Loucy (cell line): ENCODE data around the gene SYNGAP1.

Experiments
- H2AFZ ChIP-seq: fragments of 200-600 bp; sonication (generic); 2 replicates; pipeline ENCODE4 v1.6.0; 2016; ENCODE audit warnings: antibody characterized with exemption, mild to moderate bottlenecking, low read length, moderate library complexity
- H3F3A ChIP-seq: fragments of 200-600 bp; 2 replicates; pipeline ENCODE4 v1.6.0; 2016; ENCODE audit warnings: antibody characterized with exemption, low read depth, mild to moderate bottlenecking
- H3K27me3 ChIP-seq: fragments of 200-600 bp; sonication (generic); 2 replicates; pipeline ENCODE4 v1.6.1; 2014; ENCODE audit warnings: low read length, mild to moderate bottlenecking; ENCODE audit not compliant: insufficient read depth, poor library complexity, severe bottlenecking
- H3K36me3 ChIP-seq: fragments of 200-600 bp; sonication (generic); 2 replicates; pipeline ENCODE4 v1.6.1; 2016; ENCODE audit warnings: low read length; ENCODE audit not compliant: insufficient read depth
- H3K4me1 ChIP-seq: fragments of 200-600 bp; sonication (generic); 2 replicates; pipeline ENCODE4 v1.5.1; 2014; ENCODE audit warnings: low read length, mild to moderate bottlenecking; ENCODE audit not compliant: insufficient read depth, poor library complexity, severe bottlenecking
- H3K4me2 ChIP-seq: fragments of 200-600 bp; sonication (generic); 2 replicates; pipeline ENCODE4 v1.6.0; 2014; ENCODE audit warnings: antibody characterized with exemption, low read length, low read depth, mild to moderate bottlenecking; ENCODE audit not compliant: poor library complexity, severe bottlenecking
- H3K4me3 ChIP-seq: fragments of 200-600 bp; sonication (generic); 2 replicates; pipeline ENCODE4 v1.5.1; 2014; ENCODE audit warnings: low read length, mild to moderate bottlenecking, mixed read lengths; ENCODE audit not compliant: poor library complexity, severe bottlenecking
- H3K79me2 ChIP-seq: fragments of 200-600 bp; sonication (generic); 2 replicates; pipeline ENCODE4 v1.6.1; 2014; ENCODE audit warnings: low read length; ENCODE audit not compliant: insufficient read depth
- H3K9ac ChIP-seq: fragments of 200-600 bp; sonication (generic); 2 replicates; pipeline ENCODE4 v1.6.0; 2014; ENCODE audit warnings: mild to moderate bottlenecking, low read depth, low read length, moderate library complexity; ENCODE audit not compliant: poor library complexity, severe bottlenecking
- H3K9me2 ChIP-seq: fragments of 200-600 bp; sonication (generic); replicated peaks from 2 replicates; pipeline ENCODE4 v1.6.1; 2016; ENCODE audit warnings: low read depth, low read length, mixed read lengths
- H3K9me3 ChIP-seq: fragments of 200-600 bp; sonication (generic); 2 replicates; pipeline ENCODE4 v1.6.1; 2014; ENCODE audit warnings: mild to moderate bottlenecking, antibody characterized with exemption, low read length, low read depth; ENCODE audit not compliant: insufficient read depth
- H4K20me1 ChIP-seq: fragments of 200-600 bp; sonication (generic); 2 replicates; pipeline ENCODE4 v1.6.0; 2014; ENCODE audit warnings: antibody characterized with exemption, low read length, mild to moderate bottlenecking; ENCODE audit not compliant: insufficient read depth, poor library complexity, severe bottlenecking
- EZH2phosphoT487 ChIP-seq: fragments of 200-600 bp; IDR thresholded peaks from 2 replicates; pipeline ENCODE4 v1.6.1; 2018; ENCODE audit warnings: antibody characterized with exemption, mild to moderate bottlenecking, moderate library complexity, borderline replicate concordance
- TF ChIP-seq, protein P1 (sequence below): fragments of 200-600 bp; sonication (generic); conservative IDR thresholded peaks from 2 replicates; pipeline ENCODE4 v1.5.1; 2014; ENCODE audit warnings: mild to moderate bottlenecking, antibody characterized with exemption, low read length

SYNGAP1 gene

DNA sequence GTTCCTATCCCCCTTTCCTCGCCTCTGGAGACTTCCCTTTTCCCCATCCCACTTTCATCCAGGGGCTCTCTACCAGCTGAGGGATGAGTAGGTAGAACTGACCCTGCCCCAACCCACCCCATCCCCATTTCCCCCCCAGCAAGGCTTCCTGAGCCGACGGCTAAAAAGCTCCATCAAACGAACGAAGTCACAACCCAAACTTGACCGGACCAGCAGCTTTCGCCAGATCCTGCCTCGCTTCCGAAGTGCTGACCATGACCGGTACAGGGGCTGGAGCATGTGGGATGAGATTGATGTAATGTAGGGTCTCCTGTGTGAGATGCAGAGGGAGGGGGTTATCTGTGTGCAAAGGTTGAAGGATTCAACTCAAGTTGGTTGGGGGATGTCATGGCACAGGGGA lies 12.7 kb downstream of the SYNGAP1 start:
- H3K9ac ChIP-seq = no peak overlapping the region
- H3K79me2 ChIP-seq = peaks cover 13% of the 10 kb centered on the region; the same call in 1 of the 2 replicates
- H3K9me3 ChIP-seq = no peaks in the 10 kb centered on the region
- H3K4me1 ChIP-seq = peaks cover 27% of the 10 kb centered on the region
- no peaks in the 10 kb centered on the region for H3K9me2 ChIP-seq
- H3K27me3 ChIP-seq = no peaks in the 10 kb centered on the region
- H3F3A ChIP-seq = no peaks in the 10 kb centered on the region
- no peak overlapping the region for H2AFZ ChIP-seq
- no peak overlapping the region for H3K4me3 ChIP-seq
- H3K36me3 ChIP-seq = peaks cover 14% of the 10 kb centered on the region; the same call in 1 of the 2 replicates
- H3K4me2 ChIP-seq = no peak overlapping the region
- no peak for TF ChIP-seq EZH2phosphoT487
- TF ChIP-seq, protein P1, sequence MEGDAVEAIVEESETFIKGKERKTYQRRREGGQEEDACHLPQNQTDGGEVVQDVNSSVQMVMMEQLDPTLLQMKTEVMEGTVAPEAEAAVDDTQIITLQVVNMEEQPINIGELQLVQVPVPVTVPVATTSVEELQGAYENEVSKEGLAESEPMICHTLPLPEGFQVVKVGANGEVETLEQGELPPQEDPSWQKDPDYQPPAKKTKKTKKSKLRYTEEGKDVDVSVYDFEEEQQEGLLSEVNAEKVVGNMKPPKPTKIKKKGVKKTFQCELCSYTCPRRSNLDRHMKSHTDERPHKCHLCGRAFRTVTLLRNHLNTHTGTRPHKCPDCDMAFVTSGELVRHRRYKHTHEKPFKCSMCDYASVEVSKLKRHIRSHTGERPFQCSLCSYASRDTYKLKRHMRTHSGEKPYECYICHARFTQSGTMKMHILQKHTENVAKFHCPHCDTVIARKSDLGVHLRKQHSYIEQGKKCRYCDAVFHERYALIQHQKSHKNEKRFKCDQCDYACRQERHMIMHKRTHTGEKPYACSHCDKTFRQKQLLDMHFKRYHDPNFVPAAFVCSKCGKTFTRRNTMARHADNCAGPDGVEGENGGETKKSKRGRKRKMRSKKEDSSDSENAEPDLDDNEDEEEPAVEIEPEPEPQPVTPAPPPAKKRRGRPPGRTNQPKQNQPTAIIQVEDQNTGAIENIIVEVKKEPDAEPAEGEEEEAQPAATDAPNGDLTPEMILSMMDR = no peak
- H4K20me1 ChIP-seq = peaks cover 13% of the 10 kb centered on the region

DNA sequence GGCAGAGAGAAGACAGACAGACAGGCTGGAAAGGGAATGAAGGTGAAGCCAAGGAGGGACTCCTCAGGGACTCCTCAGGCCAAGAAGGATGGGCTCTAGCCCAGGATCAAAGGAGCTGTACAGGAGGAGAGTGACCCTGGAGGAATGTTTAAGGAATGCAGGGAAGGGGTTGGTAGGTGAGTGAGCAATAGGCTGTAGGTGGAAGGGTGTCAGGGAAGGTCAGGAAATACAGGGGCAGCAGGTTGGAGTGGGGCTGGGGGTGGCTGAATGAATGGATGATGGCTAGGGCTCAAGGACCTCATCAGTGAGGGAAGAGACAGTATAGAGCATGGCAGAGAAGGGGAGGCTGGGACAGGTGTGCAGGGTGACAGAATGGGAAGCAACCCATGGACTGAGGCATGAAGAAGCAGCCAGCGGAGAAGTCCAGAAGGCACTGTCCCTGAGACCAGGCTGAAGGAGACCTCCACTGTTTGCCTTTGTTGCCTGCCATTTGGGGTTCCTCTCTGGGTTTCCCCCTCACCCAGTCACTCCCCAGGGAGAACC lies 13.2 kb downstream of the SYNGAP1 start:
- Histone ChIP-seq H3K9ac (no peak overlapping the region), H3K27me3 (no peaks in the 10 kb centered on the region), H4K20me1 (peaks cover 12% of the 10 kb centered on the region), H3K79me2 (peaks cover 11% of the 10 kb centered on the region; the same call in 1 of the 2 replicates), H3K4me3 (no peak overlapping the region), H3K9me2 (no peaks in the 10 kb centered on the region), H2AFZ (no peak overlapping the region), H3F3A (no peaks in the 10 kb centered on the region), H3K4me2 (no peak overlapping the region), H3K9me3 (no peaks in the 10 kb centered on the region), H3K4me1 (peaks cover 27% of the 10 kb centered on the region), H3K36me3 (peaks cover 20% of the 10 kb centered on the region; the same call in 1 of the 2 replicates)
- TF ChIP-seq EZH2phosphoT487 = no peak
- TF ChIP-seq, protein P1 = no peak

DNA sequence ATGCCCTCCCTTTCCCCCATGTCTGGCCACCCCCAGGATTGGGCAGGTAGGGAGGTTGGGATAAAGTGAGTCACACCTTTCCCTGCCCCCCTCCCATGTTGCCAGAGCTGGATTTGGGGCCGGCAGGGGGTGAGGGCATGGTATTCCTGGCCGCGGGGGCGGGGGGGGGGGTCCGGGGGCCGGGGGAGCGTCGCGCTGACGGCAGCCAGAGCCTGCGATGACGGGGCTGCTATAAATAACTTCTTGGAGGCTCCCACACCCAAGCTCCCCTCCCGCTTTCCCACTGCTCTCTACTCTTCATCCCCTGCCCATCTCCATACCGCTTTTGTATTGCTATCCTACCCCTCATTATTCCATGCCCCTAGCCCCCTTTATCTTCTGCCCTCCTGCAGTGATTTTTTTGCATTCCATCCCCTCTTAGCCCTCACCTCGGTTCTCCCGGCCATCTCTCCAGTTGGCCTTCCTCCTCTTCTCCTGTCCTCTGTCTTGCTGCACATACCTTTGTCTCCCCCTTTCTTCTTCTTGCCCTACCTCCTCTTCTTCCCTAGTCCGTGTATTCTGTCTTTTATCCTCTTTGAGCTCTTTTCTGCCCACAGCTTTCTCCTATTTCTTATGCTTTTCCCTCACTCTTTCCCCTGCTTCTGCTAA lies 13.8 kb downstream of the SYNGAP1 start:
- H3K36me3 ChIP-seq = peaks cover 25% of the 10 kb centered on the region; the same call in 1 of the 2 replicates

More for the DNA sequence above, 13.8 kb downstream of the SYNGAP1 start:
- peaks cover 22% of the 10 kb centered on the region for H3K4me1 ChIP-seq
- peaks cover 11% of the 10 kb centered on the region for H4K20me1 ChIP-seq
- H2AFZ ChIP-seq = no peak overlapping the region
- H3K9me2 ChIP-seq = no peaks in the 10 kb centered on the region
- TF ChIP-seq, protein P1 = no peak
- TF ChIP-seq EZH2phosphoT487 = no peak
- H3F3A ChIP-seq = no peaks in the 10 kb centered on the region
- H3K79me2 ChIP-seq = peaks cover 6% of the 10 kb centered on the region; the same call in 1 of the 2 replicates
- no peaks in the 10 kb centered on the region for H3K27me3 ChIP-seq
- H3K4me2 ChIP-seq = no peak overlapping the region
- H3K9me3 ChIP-seq = no peaks in the 10 kb centered on the region
- no peak overlapping the region for H3K9ac ChIP-seq
- no peak overlapping the region for H3K4me3 ChIP-seq
